ENCODE measurements around the gene CALN1. TPM values are rescaled to one million over a fixed set of nuclear protein-coding genes. Genes with fewer than 3 reads are reported as not detected.

The CALN1 gene
- total and polyA plus RNA-seq, 11 donors = not detected

DNA sequence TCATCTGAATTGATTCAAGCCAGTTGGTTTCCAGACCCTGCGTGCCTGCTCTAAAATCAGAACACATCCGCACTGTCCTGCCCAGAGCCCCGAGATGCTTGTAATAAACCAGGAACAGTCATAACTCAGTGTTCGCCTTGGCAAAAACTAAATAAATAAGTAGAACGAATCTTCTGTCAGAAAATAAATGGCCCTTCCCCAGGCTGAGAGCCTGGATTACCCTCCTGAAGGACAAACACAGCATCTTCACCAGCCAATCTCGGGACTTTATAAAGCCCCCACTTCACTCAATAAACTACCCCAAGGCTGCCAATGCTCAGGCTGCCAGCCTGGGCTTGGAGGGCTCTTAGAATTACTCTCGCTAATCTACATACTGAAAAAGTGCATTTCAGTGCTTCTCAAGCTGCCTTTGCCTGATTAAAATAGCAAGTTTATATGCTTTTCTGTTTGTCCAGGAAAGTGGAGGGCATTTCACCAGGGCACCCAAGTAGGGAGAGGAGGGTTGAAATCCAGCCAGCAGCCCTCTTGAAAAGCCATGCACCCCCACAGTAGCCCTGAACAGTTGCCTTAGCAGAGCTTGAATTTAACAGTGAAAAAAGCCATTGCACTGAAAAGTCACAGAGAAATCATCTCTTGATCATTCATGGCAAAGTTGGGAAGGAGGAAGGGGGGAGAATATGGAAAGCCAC is 136.6 kb downstream of the CALN1 start:
- Histone ChIP-seq H3K9me3 (peaks cover 0 to 21% (median 2%) of the 10 kb centered on the region in 12 donors), H3K27ac (no peak overlapping the region), H3K4me1 (no peaks in the 10 kb centered on the region), H3K4me3 (no peak overlapping the region), H3K36me3 (no peaks in the 10 kb centered on the region), H3K27me3 (no peaks in the 10 kb centered on the region)
- intact Hi-C loops (cut with DNase I) = no loop called here
- no peak for DNase-seq
- ATAC-seq = no peak
- TF ChIP-seq, protein P1, sequence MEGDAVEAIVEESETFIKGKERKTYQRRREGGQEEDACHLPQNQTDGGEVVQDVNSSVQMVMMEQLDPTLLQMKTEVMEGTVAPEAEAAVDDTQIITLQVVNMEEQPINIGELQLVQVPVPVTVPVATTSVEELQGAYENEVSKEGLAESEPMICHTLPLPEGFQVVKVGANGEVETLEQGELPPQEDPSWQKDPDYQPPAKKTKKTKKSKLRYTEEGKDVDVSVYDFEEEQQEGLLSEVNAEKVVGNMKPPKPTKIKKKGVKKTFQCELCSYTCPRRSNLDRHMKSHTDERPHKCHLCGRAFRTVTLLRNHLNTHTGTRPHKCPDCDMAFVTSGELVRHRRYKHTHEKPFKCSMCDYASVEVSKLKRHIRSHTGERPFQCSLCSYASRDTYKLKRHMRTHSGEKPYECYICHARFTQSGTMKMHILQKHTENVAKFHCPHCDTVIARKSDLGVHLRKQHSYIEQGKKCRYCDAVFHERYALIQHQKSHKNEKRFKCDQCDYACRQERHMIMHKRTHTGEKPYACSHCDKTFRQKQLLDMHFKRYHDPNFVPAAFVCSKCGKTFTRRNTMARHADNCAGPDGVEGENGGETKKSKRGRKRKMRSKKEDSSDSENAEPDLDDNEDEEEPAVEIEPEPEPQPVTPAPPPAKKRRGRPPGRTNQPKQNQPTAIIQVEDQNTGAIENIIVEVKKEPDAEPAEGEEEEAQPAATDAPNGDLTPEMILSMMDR (IDR thresholded peaks at IDR 0.05) = no peak
- TF ChIP-seq POLR2A (IDR thresholded peaks at IDR 0.05) = no peak
- WGBS, 4 donors = 70 to 89% (median 86%) methylated on average over 7 of the region's 7 CpGs

DNA sequence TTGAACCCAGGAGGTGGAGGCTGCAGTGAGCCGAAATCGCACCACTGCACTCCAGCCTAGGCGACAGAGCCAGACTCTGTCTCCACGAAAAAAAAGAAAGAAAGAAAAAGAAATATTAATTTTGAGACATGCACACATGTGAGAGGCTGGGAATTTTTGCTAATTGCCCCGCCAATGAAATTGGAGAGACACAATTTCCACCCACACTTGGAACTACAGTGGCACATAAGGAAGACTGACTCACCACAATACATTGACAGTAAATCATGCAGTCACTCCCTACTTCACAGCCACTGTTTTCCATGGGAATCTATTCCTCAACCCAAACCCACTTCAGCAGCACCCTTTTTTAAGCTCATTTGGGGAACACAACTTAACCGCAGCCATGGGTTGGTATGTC is 139.7 kb downstream of the CALN1 start:
- ATAC-seq (no peak), DNase-seq (no peak)
- WGBS, 4 donors = 90 to 94% (median 92%) methylated on average over 6 of the region's 6 CpGs
- peaks cover 0 to 32% (median 3%) of the 10 kb centered on the region in 12 donors for H3K9me3 ChIP-seq
- H3K27me3 ChIP-seq = no peaks in the 10 kb centered on the region
- no peaks in the 10 kb centered on the region for H3K36me3 ChIP-seq
- H3K4me1 ChIP-seq = no peaks in the 10 kb centered on the region
- no peak overlapping the region for H3K27ac ChIP-seq
- no peak overlapping the region for H3K4me3 ChIP-seq
- intact Hi-C loops (cut with DNase I) = no loop called here
- TF ChIP-seq, protein P1 (IDR thresholded peaks at IDR 0.05) = no peak
- no peak for TF ChIP-seq POLR2A (IDR thresholded peaks at IDR 0.05)

DNA sequence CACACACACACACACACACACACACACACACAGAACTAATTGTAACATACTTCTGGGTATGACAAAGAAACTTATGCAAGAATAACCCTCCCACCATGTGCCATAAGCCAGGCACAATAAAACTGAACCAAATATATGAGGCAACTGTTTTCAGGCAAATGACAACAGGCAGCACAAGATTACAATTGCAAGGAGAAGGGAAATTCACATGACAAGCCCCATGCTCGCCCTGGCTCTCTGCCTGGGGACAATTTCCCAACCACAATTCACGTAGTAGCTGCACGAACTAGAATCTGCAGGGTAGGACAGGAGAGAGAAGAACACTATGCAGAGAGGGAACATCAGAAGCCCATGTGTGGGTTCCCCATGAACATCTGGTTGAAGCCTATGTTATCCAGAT is 143.3 kb downstream of the CALN1 start:
- no peak overlapping the region for H3K4me3 ChIP-seq
- TF ChIP-seq, protein P1 (IDR thresholded peaks at IDR 0.05) = no peak
- no peak for TF ChIP-seq POLR2A (IDR thresholded peaks at IDR 0.05)
- DNase-seq (no peak), ATAC-seq (no peak)
- peaks cover 0 to 20% (median 3%) of the 10 kb centered on the region in 12 donors for H3K9me3 ChIP-seq
- intact Hi-C loops (cut with DNase I) = no loop called here
- H3K27ac ChIP-seq = no peak overlapping the region
- H3K4me1 ChIP-seq = no peaks in the 10 kb centered on the region
- WGBS, 4 donors = 33 to 57% (median 49%) methylated on average over 3 of the region's 3 CpGs
- H3K27me3 ChIP-seq = peaks cover 0 to 7% (median 0%) of the 10 kb centered on the region in 9 donors
- no peaks in the 10 kb centered on the region for H3K36me3 ChIP-seq

DNA sequence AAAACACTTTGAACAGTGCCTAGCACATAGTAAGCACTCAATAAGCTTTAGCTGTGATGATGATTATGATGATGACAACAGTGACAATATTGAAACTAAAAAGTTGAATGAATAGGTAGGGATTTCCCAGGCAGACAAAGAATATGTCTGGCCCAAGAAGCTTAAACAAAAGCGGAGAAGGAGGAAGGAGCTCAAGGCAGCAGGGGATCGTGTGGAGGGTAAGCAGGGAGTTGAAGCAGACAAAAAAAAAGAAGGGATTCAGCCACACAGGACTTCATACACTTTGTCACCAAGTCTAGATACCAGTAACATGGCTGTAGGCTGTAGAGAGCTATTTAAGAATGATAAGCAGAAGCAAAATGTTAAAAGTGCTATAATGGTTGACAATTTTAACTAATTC is 144.0 kb downstream of the CALN1 start:
- 62 to 70% (median 65%) methylated on average over 2 of the region's 2 CpGs for WGBS, 4 donors
- Histone ChIP-seq H3K36me3 (no peaks in the 10 kb centered on the region), H3K4me3 (no peak overlapping the region), H3K4me1 (no peaks in the 10 kb centered on the region), H3K27me3 (peaks cover 0 to 7% (median 0%) of the 10 kb centered on the region in 9 donors), H3K27ac (no peak overlapping the region), H3K9me3 (peaks cover 0 to 20% (median 3%) of the 10 kb centered on the region in 12 donors)
- TF ChIP-seq POLR2A (IDR thresholded peaks at IDR 0.05) = no peak
- TF ChIP-seq, protein P1 (IDR thresholded peaks at IDR 0.05) = no peak
- DNase-seq (no peak), ATAC-seq (no peak)
- intact Hi-C loops (cut with DNase I) = no loop called here

All from heart left ventricle (tissue), 16 donors.